CD4-positive, alpha-beta T cell treated with Interleukin-6 at 100 ng/mL for 8 hours (primary cell): ENCODE data around the gene FLVCR2.
"Not testable (repeated sequence)": the region's sequence is repeated elsewhere in the genome, so short reads cannot be mapped to it uniquely, and the experiment has no call there.

Source experiments
- DNase-seq: peaks from one replicate; pipeline ENCODE4 v3.0.0-alpha.2; 2020; ENCODE audit warnings: mixed read lengths, low spot score

Gene FLVCR2

GRCh38 chr14:75662966-75663365 is 84.5 kb downstream of the FLVCR2 start:
- DNase-seq, result no peak

GRCh38 chr14:75667099-75667765 is 88.8 kb downstream of the FLVCR2 start:
- no peak for DNase-seq

- DNase-seq, result no peak
These were observed 94.3 kb downstream of the FLVCR2 start for GRCh38 chr14:75672605-75673192.

- DNase-seq, result no peak
These were observed 95.1 kb downstream of the FLVCR2 start for GRCh38 chr14:75673345-75674035.

GRCh38 chr14:75675265-75675960 is 97.0 kb downstream of the FLVCR2 start:
- DNase-seq, result no peak

GRCh38 chr14:75685910-75686309 is 107.5 kb downstream of the FLVCR2 start:
- DNase-seq, result no peak

GRCh38 chr14:75689012-75689411 is 110.6 kb downstream of the FLVCR2 start:
- no peak for DNase-seq

GRCh38 chr14:75690010-75690409 is 111.6 kb downstream of the FLVCR2 start:
- DNase-seq, result no peak

- not testable (repeated sequence) for DNase-seq
These were observed 116.6 kb downstream of the FLVCR2 start for GRCh38 chr14:75695025-75695424.

GRCh38 chr14:75697386-75697785 is 119.0 kb downstream of the FLVCR2 start:
- no peak for DNase-seq
